Peyer's patch (tissue), 4 donors: ENCODE results near the gene WAC. TPM values are rescaled to one million over a fixed set of nuclear protein-coding genes. Genes with fewer than 3 reads are reported as not detected.

Experiments used
- DNase-seq, 3 donors: peaks; one replicate each; pipeline ENCODE4 v3.0.0-alpha.2; 2017 to 2019
- H3K27ac ChIP-seq, 4 donors: fragments of 200-600 bp; sonication (generic); one replicate each; pipeline ENCODE4 v1.5.1; 2016 to 2019
- H3K27me3 ChIP-seq, 2 donors: fragments of 200-600 bp; sonication (generic); one replicate each; pipeline ENCODE4 v1.5.1; 2019
- H3K36me3 ChIP-seq, 3 donors: fragments of 200-600 bp; sonication (generic); one replicate each; pipeline ENCODE4 v1.5.1; 2016 to 2019
- H3K4me1 ChIP-seq, 4 donors: fragments of 200-600 bp; sonication (generic); one replicate each; pipeline ENCODE4 v1.5.1; 2016 to 2019
- H3K4me3 ChIP-seq, 4 donors: fragments of 200-600 bp; sonication (generic); 1 replicate in 3 of 4; 2 replicates in 1 of 4; pipeline ENCODE4 v1.5.1; 2016 to 2019; ENCODE audit warnings: mild to moderate bottlenecking in 1 of 4
- H3K9me3 ChIP-seq, 4 donors: fragments of 200-600 bp; sonication (generic); one replicate each; pipeline ENCODE4 v1.5.1; 2016 to 2019; ENCODE audit warnings: mild to moderate bottlenecking in 1 of 4
- POLR2A ChIP-seq, 2 donors: fragments of 450-650 bp; IDR thresholded peaks; one replicate each; pipeline ENCODE4 v1.5.1; 2017; ENCODE audit warnings: antibody characterized with exemption in 2 of 2, mild to moderate bottlenecking in 2 of 2, moderate library complexity in 2 of 2
- total RNA-seq, 4 donors: library from RNA; depleted of rRNA; stranded (reverse); fragments of >200 nt; gene quantifications; one replicate each; pipeline ENCODE4 v1.1.0, GENCODE V29; 2016
- TF ChIP-seq, protein P1 (sequence below), 6 experiments: fragments of 450-650 bp in 4 of 6; fragments of 200-600 bp in 2 of 6; sonication (generic) in 1 of 6; IDR thresholded peaks; one replicate each; pipeline ENCODE4 v1.5.1; 2017 to 2019; ENCODE audit warnings: antibody characterized with exemption in 6 of 6, mild to moderate bottlenecking in 3 of 6, moderate library complexity in 1 of 6

Gene WAC
- total RNA-seq, 4 donors from 2014 or later, result 72.7 to 145 (median 96.4) TPM

DNA sequence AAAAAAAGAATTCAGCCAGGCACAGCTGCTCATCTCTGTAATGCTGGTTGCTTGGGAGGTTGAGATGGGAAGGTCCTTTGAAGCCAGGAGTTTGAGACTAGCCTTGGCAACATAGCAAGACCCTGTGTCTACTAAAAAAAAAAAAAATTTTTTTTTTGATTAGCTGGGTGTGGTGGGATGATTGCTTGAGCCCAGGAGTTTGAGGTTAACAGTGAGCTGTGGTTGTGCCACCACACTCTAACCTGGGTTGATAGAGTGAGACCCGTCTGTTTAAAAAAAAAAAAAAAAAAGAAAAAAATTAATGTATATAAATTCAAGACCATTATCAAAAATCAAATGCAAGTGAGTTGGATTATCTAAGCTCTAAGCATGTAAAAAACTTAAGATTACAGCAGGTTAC, 5.7 kb downstream of the WAC start:
- Histone ChIP-seq H3K27me3 (no peaks in the 10 kb centered on the region), H3K4me1 (peaks cover 0 to 24% (median 2%) of the 10 kb centered on the region in 4 donors), H3K9me3 (no peaks in the 10 kb centered on the region), H3K27ac (no peak overlapping the region), H3K36me3 (peaks cover 0 to 76% (median 0%) of the 10 kb centered on the region in 3 donors), H3K4me3 (no peak overlapping the region)
- TF ChIP-seq POLR2A (IDR thresholded peaks at IDR 0.05), result no peak
- TF ChIP-seq, protein P1, sequence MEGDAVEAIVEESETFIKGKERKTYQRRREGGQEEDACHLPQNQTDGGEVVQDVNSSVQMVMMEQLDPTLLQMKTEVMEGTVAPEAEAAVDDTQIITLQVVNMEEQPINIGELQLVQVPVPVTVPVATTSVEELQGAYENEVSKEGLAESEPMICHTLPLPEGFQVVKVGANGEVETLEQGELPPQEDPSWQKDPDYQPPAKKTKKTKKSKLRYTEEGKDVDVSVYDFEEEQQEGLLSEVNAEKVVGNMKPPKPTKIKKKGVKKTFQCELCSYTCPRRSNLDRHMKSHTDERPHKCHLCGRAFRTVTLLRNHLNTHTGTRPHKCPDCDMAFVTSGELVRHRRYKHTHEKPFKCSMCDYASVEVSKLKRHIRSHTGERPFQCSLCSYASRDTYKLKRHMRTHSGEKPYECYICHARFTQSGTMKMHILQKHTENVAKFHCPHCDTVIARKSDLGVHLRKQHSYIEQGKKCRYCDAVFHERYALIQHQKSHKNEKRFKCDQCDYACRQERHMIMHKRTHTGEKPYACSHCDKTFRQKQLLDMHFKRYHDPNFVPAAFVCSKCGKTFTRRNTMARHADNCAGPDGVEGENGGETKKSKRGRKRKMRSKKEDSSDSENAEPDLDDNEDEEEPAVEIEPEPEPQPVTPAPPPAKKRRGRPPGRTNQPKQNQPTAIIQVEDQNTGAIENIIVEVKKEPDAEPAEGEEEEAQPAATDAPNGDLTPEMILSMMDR (IDR thresholded peaks at IDR 0.05), result no peak
- no peak for DNase-seq

DNA sequence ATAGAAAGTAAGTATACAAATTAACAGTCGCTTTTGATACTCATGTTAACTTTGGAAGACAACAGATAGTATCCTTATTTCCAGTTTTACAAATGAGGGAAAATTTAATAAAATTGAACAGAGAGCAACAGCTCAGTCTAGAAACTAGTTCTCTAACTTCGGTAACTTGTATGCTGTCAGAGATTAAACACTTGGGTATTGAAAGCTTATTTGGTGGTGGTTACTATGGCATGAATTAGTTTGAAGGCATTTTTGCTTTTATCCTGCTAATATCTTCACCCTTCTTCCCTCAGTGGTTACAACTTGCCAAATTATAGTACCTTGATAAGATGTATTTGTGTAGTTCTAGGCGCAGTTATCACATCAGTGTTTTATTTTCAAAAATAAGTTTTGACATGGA, 7.2 kb downstream of the WAC start:
- Histone ChIP-seq H3K9me3 (no peaks in the 10 kb centered on the region), H3K27ac (no peak overlapping the region), H3K36me3 (peaks cover 0 to 85% (median 0%) of the 10 kb centered on the region in 3 donors), H3K27me3 (no peaks in the 10 kb centered on the region), H3K4me3 (no peak overlapping the region), H3K4me1 (peaks cover 0 to 21% (median 0%) of the 10 kb centered on the region in 4 donors)
- DNase-seq, result no peak
- TF ChIP-seq, protein P1 (IDR thresholded peaks at IDR 0.05), result no peak
- TF ChIP-seq POLR2A (IDR thresholded peaks at IDR 0.05), result no peak

DNA sequence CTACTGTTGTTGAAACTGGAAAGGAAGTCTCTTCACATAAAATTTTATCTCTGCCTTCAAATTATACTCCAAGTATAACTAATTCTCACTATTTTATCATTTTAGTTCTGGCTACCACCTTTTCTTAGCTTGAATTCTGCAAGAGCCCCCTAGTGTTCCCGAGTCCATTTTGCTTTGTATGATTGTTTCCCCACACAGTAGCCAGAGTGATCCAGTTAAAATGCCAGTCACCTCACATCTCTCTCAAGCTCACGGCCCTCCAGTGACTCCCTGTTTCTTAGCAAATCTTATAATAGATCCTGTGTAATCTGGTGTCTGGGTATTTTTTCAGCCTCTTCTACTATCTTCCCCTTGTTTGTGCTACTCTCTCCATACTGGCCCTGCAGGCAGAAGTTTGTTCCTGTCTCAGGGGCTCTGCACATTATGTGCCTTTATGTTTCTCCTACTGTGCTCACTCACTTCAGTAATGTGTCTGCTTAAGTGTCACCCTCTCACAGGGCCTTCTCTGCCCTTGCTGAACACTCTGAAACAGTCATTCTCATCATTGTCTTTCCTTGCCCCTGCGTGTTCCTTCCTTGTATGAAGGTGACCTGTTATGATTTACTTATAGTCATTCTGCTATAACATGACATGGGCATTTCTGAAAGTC, 8.9 kb downstream of the WAC start:
- DNase-seq, result no peak
- H3K4me1 ChIP-seq, result peaks cover 0 to 9% (median 0%) of the 10 kb centered on the region in 4 donors
- no peak overlapping the region for H3K27ac ChIP-seq
- no peaks in the 10 kb centered on the region for H3K27me3 ChIP-seq
- peaks cover 0 to 72% (median 0%) of the 10 kb centered on the region in 3 donors for H3K36me3 ChIP-seq
- no peak overlapping the region for H3K4me3 ChIP-seq
- no peak for TF ChIP-seq POLR2A (IDR thresholded peaks at IDR 0.05)
- TF ChIP-seq, protein P1 (IDR thresholded peaks at IDR 0.05), result no peak
- H3K9me3 ChIP-seq, result no peaks in the 10 kb centered on the region

DNA sequence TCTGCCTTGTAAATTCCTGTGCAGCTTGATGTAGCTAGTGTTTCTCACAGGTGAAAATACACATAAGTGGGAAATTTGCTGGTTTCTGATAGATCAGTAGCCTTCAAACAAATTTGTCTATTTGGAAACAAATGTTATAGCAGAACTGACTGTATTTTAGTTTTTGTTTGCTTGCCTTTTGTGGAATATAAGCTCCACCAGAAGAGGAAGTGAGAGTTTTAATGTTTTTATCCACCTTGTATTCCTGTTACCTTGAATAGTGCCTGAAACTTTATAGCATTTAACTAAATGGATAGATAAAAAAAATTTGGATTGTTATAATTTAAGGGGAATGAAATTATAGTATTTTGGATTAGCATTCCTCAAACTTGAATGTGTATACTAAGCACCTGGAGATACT, 9.8 kb downstream of the WAC start:
- Histone ChIP-seq H3K4me1 (peaks cover 0 to 7% (median 0%) of the 10 kb centered on the region in 4 donors), H3K9me3 (no peaks in the 10 kb centered on the region), H3K27me3 (no peaks in the 10 kb centered on the region), H3K27ac (no peak overlapping the region), H3K36me3 (peaks cover 0 to 65% (median 0%) of the 10 kb centered on the region in 3 donors), H3K4me3 (no peak overlapping the region)
- no peak for DNase-seq
- no peak for TF ChIP-seq POLR2A (IDR thresholded peaks at IDR 0.05)
- TF ChIP-seq, protein P1 (IDR thresholded peaks at IDR 0.05), result no peak

DNA sequence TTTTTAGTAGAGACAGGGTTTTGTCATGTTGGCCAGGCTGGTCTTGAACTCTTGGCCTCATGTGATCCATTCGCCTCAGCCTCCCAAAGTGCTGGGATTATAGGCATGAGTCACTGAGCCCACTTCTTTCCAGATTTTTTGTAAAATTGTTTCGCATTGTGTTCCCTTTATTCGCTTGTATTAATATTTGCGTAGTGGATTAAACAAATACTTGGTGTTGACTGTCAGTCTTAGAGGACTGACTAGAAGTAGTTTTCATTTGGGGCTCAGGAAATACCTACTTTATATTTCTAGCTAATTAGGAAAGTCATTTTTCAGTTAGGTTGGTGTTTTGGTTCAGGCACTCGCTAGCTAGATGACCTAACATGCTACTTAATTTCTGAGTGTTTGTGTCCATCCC, 11.1 kb downstream of the WAC start:
- H3K4me1 ChIP-seq, result peaks cover 0 to 7% (median 0%) of the 10 kb centered on the region in 4 donors
- no peak overlapping the region for H3K27ac ChIP-seq
- DNase-seq, result no peak
- no peak overlapping the region for H3K4me3 ChIP-seq
- no peaks in the 10 kb centered on the region for H3K27me3 ChIP-seq
- no peaks in the 10 kb centered on the region for H3K9me3 ChIP-seq
- TF ChIP-seq, protein P1 (IDR thresholded peaks at IDR 0.05), result no peak
- no peak for TF ChIP-seq POLR2A (IDR thresholded peaks at IDR 0.05)
- peaks cover 0 to 58% (median 0%) of the 10 kb centered on the region in 3 donors for H3K36me3 ChIP-seq
